ENCODE results near the gene CROCC2.

Gene CROCC2

GRCh38 chr2:240993446-240994170 is 87.5 kb downstream of the CROCC2 start:
- no peak for FAIRE-seq
- TF ChIP-seq, protein P1, sequence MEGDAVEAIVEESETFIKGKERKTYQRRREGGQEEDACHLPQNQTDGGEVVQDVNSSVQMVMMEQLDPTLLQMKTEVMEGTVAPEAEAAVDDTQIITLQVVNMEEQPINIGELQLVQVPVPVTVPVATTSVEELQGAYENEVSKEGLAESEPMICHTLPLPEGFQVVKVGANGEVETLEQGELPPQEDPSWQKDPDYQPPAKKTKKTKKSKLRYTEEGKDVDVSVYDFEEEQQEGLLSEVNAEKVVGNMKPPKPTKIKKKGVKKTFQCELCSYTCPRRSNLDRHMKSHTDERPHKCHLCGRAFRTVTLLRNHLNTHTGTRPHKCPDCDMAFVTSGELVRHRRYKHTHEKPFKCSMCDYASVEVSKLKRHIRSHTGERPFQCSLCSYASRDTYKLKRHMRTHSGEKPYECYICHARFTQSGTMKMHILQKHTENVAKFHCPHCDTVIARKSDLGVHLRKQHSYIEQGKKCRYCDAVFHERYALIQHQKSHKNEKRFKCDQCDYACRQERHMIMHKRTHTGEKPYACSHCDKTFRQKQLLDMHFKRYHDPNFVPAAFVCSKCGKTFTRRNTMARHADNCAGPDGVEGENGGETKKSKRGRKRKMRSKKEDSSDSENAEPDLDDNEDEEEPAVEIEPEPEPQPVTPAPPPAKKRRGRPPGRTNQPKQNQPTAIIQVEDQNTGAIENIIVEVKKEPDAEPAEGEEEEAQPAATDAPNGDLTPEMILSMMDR (IDR thresholded peaks at IDR 0.05; ENCODE audit: insufficient read depth, missing control alignments): no peak
- no peak for DNase-seq (ENCODE audit: insufficient read length, low spot score)

DNA sequence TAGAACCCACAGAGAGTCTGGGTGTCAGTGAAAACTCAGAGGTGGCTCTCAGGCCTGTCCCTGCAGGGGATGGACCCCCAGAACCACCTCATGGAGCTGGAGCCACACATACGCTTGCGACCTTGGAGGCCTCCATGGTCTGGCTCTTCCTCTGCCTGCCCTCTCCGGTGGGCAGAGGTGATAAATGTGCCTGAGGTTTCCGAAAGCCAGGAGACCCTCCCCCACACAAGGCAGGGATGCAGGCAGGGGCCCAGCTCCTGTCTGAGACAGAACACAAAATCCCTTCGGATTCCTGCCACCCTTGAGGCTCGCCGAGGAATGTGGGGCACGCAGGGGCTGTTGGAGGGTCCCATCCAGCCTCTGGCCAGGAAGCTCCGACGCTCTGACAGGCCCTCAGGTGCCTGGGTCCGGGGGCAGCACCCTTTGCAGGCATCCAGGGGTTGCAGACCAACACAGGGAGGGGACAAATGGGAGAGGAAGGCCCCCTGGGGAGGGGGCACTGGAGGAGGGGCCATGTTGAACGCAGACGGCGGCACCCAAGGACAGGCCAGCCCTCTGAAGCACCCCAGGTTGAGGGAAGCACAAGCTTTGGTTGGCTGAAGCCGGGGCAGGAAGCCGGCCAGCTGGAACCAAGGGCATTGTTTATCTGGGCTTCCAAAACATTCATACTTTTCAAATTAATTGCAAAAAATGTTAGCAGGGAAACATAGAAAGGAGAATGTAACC is 88.2 kb downstream of the CROCC2 start:
- TF ChIP-seq, protein P1 (IDR thresholded peaks at IDR 0.05; ENCODE audit: insufficient read depth, missing control alignments): no peak
- DNase-seq (ENCODE audit: insufficient read length, low spot score) (no peak), FAIRE-seq (no peak)

DNA sequence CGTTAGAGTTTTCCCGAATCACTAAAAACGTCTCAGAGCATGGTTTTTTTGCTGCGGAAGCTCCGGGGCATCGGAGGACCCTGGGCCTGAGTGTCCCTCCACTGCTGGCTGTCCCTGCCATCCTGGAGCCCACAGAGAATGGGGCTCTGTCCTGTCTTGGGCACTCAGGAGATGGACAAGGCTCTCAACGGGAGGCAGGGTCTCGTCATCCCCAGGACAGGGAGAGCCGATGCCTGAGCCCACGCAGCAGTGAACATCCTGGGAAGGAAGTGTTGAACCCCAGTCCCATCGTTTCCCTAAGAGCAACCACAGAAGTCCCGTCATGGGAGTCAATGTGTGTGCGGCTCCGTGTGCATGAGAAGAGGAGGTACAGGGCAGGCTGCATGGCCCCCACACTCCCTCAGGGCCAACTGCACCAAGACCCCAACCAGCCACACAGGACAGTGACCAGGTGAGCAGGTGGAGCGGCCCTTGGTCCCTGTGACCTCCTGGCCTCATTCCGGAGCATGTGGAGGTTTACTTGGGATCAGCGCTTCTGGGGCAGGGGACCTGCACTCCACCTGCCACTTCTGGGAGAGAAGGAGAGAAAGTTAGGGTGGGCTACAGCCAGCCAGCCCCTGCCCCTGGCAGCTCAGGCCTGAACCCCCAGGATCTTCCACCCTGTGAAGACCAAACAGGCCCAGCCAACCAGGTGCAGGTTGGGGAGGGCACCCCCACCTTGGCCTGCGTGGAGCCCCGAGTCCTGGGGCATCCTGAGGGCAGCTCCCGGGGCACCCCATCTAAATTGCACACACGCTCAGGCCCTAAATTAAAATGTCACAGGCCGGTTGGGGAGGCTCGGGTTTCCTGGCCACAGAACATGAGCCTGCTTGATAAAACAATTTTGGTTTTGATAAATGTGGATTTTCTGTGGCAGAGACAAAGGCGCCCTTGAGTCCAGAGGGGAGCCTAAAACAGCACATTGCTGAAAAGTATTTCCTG is 89.2 kb downstream of the CROCC2 start:
- no peak for DNase-seq (ENCODE audit: insufficient read length, low spot score)
- TF ChIP-seq, protein P1 (IDR thresholded peaks at IDR 0.05; ENCODE audit: insufficient read depth, missing control alignments): no peak
- FAIRE-seq: no peak

GRCh38 chr2:240996161-240996833 is 90.2 kb downstream of the CROCC2 start:
- TF ChIP-seq, protein P1 (IDR thresholded peaks at IDR 0.05; ENCODE audit: insufficient read depth, missing control alignments): no peak
- FAIRE-seq: no peak
- DNase-seq (ENCODE audit: insufficient read length, low spot score): no peak

GRCh38 chr2:240996834-240997140 is 90.7 kb downstream of the CROCC2 start:
- TF ChIP-seq, protein P1 (IDR thresholded peaks at IDR 0.05; ENCODE audit: insufficient read depth, missing control alignments): no peak
- no peak for FAIRE-seq

GRCh38 chr2:240997141-240997855 is 91.2 kb downstream of the CROCC2 start:
- DNase-seq (ENCODE audit: insufficient read length, low spot score): no peak

More at GRCh38 chr2:240996834-240997140, 90.7 kb downstream of the CROCC2 start:
- DNase-seq (ENCODE audit: insufficient read length, low spot score): no peak

More at GRCh38 chr2:240997141-240997855, 91.2 kb downstream of the CROCC2 start:
- no peak for FAIRE-seq
- TF ChIP-seq, protein P1 (IDR thresholded peaks at IDR 0.05; ENCODE audit: insufficient read depth, missing control alignments): no peak
